GM12865 (cell line): Measurements from ENCODE around the gene SPEG.

ENCODE experiments used
- DNase-seq: peaks from one replicate; pipeline ENCODE4 v3.0.0; 2010; ENCODE audit warnings: low read depth
- H3K4me3 ChIP-seq: 2 replicates; pipeline ENCODE4 v1.5.1; 2011; ENCODE audit warnings: mild to moderate bottlenecking, low read depth, low read length, control low read depth
- CTCF ChIP-seq: IDR thresholded peaks from 2 replicates; pipeline ENCODE4 v1.5.1; 2011; ENCODE audit warnings: low read length, control low read depth, low read depth, inconsistent platforms; ENCODE audit not compliant: insufficient read depth; ENCODE audit errors: missing control alignments

Gene SPEG

GRCh38 chr2:219543596-219544358 lies 109.1 kb downstream of the SPEG start, which contains the start of the genes CHPF and TMEM198:
Gene CHPF, minus strand, starts transcription at chr2:219543809. Its CDS starts 271 bp downstream, at chr2:219543538.
Gene TMEM198, plus strand, starts transcription at chr2:219544028. Its CDS starts 700 bp downstream, at chr2:219544728.
- no peak for TF ChIP-seq CTCF
- DNase-seq: peak; percentile 97
- peak within 1 kb of the TSS; percentile 81 for H3K4me3 ChIP-seq

- no peak for DNase-seq
- TF ChIP-seq CTCF: no peak
- H3K4me3 ChIP-seq: no peak overlapping the region
Observed at GRCh38 chr2:219544567-219544966, 109.9 kb downstream of the SPEG start.

GRCh38 chr2:219545295-219545942 lies 110.8 kb downstream of the SPEG start:
- H3K4me3 ChIP-seq: no peak overlapping the region
- no peak for TF ChIP-seq CTCF
- no peak for DNase-seq

- H3K4me3 ChIP-seq: no peak overlapping the region
- TF ChIP-seq CTCF: no peak
- DNase-seq: no peak
Observed at GRCh38 chr2:219545943-219546352, 111.3 kb downstream of the SPEG start.

GRCh38 chr2:219547621-219548020 lies 113.0 kb downstream of the SPEG start:
- no peak for DNase-seq
- no peak for TF ChIP-seq CTCF
- no peak overlapping the region for H3K4me3 ChIP-seq
